ENCODE results near the gene KCTD1.
A peak's percentile ranks its signal among the peaks of the same experiment; 100 is the strongest.

KCTD1 gene

GRCh38 chr18:26519114-26519513 lies 29.2 kb downstream of the KCTD1 start:
- no peak for DNase-seq

- DNase-seq, result no peak
These were observed 31.4 kb downstream of the KCTD1 start for GRCh38 chr18:26516964-26517363.

GRCh38 chr18:26515643-26516487 lies 32.5 kb downstream of the KCTD1 start:
- no peak for DNase-seq

GRCh38 chr18:26511339-26512071 lies 36.8 kb downstream of the KCTD1 start:
- DNase-seq, result no peak

GRCh38 chr18:26510337-26510736 lies 38.0 kb downstream of the KCTD1 start:
- DNase-seq, result no peak

- no peak for DNase-seq
These were observed 42.3 kb downstream of the KCTD1 start for GRCh38 chr18:26506012-26506411.

- DNase-seq, result no peak
These were observed 43.5 kb downstream of the KCTD1 start for GRCh38 chr18:26504831-26505230.

- DNase-seq, result no peak
These were observed 45.0 kb downstream of the KCTD1 start for GRCh38 chr18:26503382-26503781.

- DNase-seq, result no peak
These were observed 45.5 kb downstream of the KCTD1 start for GRCh38 chr18:26502823-26503222.

GRCh38 chr18:26497866-26498265 lies 50.5 kb downstream of the KCTD1 start:
- DNase-seq, result no peak

GRCh38 chr18:26496528-26496927 lies 51.8 kb downstream of the KCTD1 start:
- no peak for DNase-seq

- peak; percentile 31 for DNase-seq
These were observed 53.1 kb downstream of the KCTD1 start for GRCh38 chr18:26495287-26495686.

- DNase-seq, result no peak
These were observed 55.3 kb downstream of the KCTD1 start for GRCh38 chr18:26493021-26493420.

GRCh38 chr18:26491194-26491816 lies 57.0 kb downstream of the KCTD1 start:
- no peak for DNase-seq

GRCh38 chr18:26489881-26490280 lies 58.5 kb downstream of the KCTD1 start:
- no peak for DNase-seq

- no peak for DNase-seq
These were observed 59.2 kb downstream of the KCTD1 start for GRCh38 chr18:26489191-26489590.

- DNase-seq, result no peak
These were observed 59.8 kb downstream of the KCTD1 start for GRCh38 chr18:26488417-26489009.

- no peak for DNase-seq
These were observed 60.9 kb downstream of the KCTD1 start for GRCh38 chr18:26487437-26487836.

- no peak for DNase-seq
These were observed 64.7 kb downstream of the KCTD1 start for GRCh38 chr18:26483633-26484032.

- DNase-seq, result no peak
These were observed 65.8 kb downstream of the KCTD1 start for GRCh38 chr18:26482569-26482968.

- DNase-seq, result no peak
These were observed 67.2 kb downstream of the KCTD1 start for GRCh38 chr18:26480897-26481795.

GRCh38 chr18:26479681-26480079 lies 68.7 kb downstream of the KCTD1 start:
- DNase-seq, result peak; percentile 59

Measured in femur (tissue), 1 donor.